Activated naive CD8-positive, alpha-beta T cell (primary cell): Measurements from ENCODE around the gene PSMB10.

Experiments
- H3K27ac Mint-ChIP-seq: one replicate; pipeline ENCODE4 v1.8.0; 2021; ENCODE audit warnings: mixed read lengths
- H3K27me3 Mint-ChIP-seq: one replicate; pipeline ENCODE4 v1.8.0; 2021; ENCODE audit warnings: mixed read lengths
- H3K36me3 Mint-ChIP-seq: one replicate; pipeline ENCODE4 v1.8.0; 2021; ENCODE audit warnings: mixed read lengths
- H3K4me1 Mint-ChIP-seq: one replicate; pipeline ENCODE4 v1.8.0; 2021; ENCODE audit warnings: low read depth, mixed read lengths
- H3K4me3 Mint-ChIP-seq: one replicate; pipeline ENCODE4 v1.8.0; 2021; ENCODE audit warnings: mild to moderate bottlenecking, mixed read lengths
- H3K9me3 Mint-ChIP-seq: one replicate; pipeline ENCODE4 v1.8.0; 2021; ENCODE audit warnings: low read depth, mixed read lengths

Gene PSMB10

DNA sequence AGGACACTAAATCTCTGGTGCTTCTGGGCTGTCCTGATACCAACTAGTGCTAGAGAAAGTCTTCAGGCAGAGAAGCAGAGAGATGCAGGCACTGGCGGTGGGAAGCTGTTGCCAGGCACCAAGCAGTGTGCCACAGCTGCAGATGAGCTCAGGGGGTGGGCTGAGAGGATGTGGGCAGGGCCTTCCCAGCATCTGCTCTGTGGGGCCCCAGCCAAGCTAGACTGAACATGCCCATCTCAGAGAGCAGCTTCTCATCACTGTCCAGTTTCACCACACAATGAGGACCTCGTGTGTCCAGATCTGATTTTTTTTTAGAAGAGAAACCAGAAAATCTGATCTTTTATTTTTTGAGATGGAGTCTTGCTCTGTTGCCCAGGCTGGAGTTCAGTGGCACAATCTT is 26.5 kb downstream of the PSMB10 start:
- Mint-ChIP-seq H3K4me3 (no peak overlapping the region), H3K27ac (no peak overlapping the region), H3K9me3 (no peaks in the 10 kb centered on the region), H3K27me3 (no peaks in the 10 kb centered on the region), H3K36me3 (peaks cover 9% of the 10 kb centered on the region), H3K4me1 (peaks cover 16% of the 10 kb centered on the region)

DNA sequence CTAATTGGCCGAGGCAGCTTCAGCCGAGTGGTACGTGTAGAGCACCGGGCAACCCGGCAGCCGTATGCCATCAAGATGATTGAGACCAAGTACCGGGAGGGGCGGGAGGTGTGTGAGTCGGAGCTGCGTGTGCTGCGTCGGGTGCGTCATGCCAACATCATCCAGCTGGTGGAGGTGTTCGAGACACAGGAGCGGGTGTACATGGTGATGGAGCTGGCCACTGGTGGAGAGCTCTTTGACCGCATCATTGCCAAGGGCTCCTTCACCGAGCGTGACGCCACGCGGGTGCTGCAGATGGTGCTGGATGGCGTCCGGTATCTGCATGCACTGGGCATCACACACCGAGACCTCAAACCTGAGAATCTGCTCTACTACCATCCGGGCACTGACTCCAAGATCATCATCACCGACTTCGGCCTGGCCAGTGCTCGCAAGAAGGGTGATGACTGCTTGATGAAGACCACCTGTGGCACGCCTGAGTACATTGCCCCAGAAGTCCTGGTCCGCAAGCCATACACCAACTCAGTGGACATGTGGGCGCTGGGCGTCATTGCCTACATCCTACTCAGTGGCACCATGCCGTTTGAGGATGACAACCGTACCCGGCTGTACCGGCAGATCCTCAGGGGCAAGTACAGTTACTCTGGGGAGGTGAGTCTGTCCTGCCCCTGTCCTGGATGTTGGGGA is 27.5 kb downstream of the PSMB10 start:
- H3K36me3 Mint-ChIP-seq, result peaks cover 5% of the 10 kb centered on the region
- H3K27ac Mint-ChIP-seq, result peak overlapping the region; percentile 65
- H3K9me3 Mint-ChIP-seq, result no peaks in the 10 kb centered on the region
- H3K4me1 Mint-ChIP-seq, result peaks cover 12% of the 10 kb centered on the region
- no peak overlapping the region for H3K4me3 Mint-ChIP-seq
- H3K27me3 Mint-ChIP-seq, result no peaks in the 10 kb centered on the region

DNA sequence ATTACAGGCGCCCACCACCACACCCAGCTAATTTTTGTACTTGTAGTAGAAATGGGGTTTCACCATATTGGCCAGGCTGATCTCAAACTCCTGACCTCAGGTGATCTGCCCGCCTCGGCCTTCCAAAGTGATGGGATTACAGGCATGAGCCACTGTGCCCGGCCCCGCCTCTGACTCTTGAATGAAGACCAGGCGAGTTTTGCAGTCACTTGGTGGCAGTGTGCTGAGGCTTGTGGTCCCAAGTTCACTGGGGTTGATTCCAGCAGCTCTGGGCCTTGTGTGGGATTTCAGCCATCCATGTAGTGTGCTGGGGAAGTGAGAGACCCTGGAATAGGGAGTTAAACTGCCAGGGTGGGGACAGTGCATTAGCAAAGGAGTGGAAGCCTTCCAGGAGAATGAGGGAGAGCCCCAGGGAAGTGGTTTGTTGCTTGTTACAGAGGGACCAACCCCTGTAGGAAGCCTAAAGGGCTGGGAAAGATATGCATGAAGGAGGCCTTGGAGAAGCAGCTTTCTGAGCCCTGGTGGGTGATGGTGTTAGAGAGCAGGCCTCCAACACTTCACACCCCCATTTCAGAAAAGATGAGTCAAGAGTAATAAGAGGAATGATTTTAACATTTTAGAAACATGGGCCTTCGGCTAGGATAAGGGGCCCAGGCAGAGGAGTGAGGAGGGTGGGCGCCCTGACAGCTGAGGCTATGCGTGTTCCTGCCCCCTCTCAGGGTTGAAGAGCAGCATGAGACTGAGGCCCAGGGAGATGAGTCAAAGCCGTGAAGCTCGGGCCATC is 29.1 kb downstream of the PSMB10 start:
- H3K4me1 Mint-ChIP-seq, result peaks cover 8% of the 10 kb centered on the region
- H3K27ac Mint-ChIP-seq, result peak overlapping the region; percentile 35
- H3K4me3 Mint-ChIP-seq, result no peak overlapping the region
- peaks cover 3% of the 10 kb centered on the region for H3K36me3 Mint-ChIP-seq
- no peaks in the 10 kb centered on the region for H3K9me3 Mint-ChIP-seq
- no peaks in the 10 kb centered on the region for H3K27me3 Mint-ChIP-seq

DNA sequence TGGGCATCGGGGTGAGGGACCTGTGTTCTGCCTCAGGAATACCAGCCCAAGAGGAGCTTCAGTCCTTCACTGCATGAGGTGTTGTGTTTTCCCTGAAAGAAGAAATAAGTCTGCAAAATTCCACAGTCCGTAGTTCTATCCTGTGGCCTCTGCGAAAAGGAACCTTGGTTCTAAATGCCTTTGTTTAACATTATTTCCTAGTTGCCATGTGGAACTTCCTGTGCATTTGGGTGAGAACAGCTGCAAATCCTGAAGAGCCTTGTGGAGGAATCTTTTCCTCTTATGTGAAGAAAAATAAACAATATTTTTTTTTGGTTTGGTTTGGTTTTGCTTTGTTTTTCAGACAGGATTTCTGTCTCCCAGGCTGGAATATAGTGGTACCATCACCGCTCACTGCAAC is 33.8 kb downstream of the PSMB10 start:
- Mint-ChIP-seq H3K27me3 (no peaks in the 10 kb centered on the region), H3K9me3 (no peaks in the 10 kb centered on the region), H3K27ac (no peak overlapping the region), H3K4me1 (peaks cover 11% of the 10 kb centered on the region), H3K36me3 (no peaks in the 10 kb centered on the region), H3K4me3 (no peak overlapping the region)

DNA sequence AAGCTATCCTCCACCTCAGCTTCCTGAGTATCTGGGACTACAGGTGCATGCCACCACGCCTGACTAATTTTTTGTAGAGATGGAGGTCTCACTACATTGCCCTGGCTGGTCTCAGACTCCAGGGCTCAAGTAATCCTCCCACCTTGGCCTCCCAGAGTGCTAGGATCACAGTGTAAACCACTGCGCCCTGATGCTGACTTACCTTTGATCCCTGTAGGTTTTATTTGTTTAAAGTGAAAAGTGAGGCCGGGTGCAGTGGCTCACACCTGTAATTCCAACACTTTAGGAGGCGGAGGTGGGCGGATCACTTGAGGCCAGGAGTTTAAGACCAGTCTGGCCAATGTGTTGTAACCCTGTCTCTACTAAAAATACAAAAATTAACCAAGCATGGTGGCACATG is 34.9 kb downstream of the PSMB10 start:
- Mint-ChIP-seq H3K9me3 (no peaks in the 10 kb centered on the region), H3K27ac (no peak overlapping the region), H3K27me3 (no peaks in the 10 kb centered on the region), H3K4me1 (peaks cover 20% of the 10 kb centered on the region), H3K4me3 (no peak overlapping the region), H3K36me3 (peaks cover 3% of the 10 kb centered on the region)

DNA sequence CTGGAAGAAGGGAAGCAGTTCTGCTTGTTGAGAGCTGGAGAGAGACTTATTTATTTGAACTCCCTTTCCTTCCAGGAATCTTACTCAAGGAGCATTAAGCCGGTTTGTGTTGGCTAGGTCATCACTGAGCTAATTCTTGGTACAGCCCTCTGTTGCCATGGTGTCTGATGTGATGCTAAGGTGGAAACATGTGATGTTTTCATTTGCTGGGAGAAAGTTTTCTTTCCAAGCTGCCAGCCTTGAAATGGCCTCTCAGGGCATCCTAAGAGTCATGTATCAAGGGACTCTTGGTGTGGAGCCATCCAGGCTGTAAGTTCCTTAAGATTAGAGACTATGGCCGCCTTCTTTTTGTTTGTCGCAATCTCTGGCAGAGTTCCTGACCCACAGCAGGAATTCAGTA is 39.4 kb downstream of the PSMB10 start:
- Mint-ChIP-seq H3K4me3 (no peak overlapping the region), H3K4me1 (peaks cover 50% of the 10 kb centered on the region), H3K27me3 (no peaks in the 10 kb centered on the region), H3K36me3 (peaks cover 3% of the 10 kb centered on the region), H3K9me3 (no peaks in the 10 kb centered on the region), H3K27ac (no peak overlapping the region)

DNA sequence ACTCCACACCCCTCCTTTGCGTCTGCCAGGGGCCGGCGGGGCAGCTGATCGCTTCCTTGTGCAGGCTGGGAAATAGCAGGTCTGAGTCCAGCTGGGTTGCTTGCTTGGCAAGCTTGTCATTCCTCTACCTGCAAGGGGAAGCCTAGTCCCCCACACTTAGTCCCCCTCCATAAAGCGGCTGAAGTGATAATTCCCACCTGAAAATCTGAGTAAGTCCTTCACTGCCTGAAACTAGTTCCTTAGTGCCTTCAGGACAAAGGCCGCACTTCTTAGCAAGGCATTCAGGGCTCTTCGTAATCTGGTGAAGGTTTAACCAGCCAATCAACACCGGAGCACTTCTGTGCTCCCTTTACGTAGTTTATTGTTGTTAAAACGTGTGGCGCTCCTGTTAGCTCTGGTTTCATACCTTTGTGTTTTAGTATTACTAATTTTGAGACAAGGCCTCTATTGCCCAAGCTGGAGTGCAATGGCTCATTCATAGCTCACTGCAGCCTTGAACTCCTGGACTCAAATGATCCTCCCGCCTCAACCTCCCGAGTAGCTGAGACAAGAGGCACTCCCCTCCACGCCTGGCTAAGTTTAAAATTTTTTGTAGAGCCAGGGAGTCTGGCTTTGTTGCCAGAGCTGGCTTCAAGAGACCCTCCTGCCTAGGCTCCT is 42.8 kb downstream of the PSMB10 start:
- H3K4me1 Mint-ChIP-seq, result peaks cover 41% of the 10 kb centered on the region
- H3K27me3 Mint-ChIP-seq, result no peaks in the 10 kb centered on the region
- H3K4me3 Mint-ChIP-seq, result peak overlapping the region; percentile 97

DNA sequence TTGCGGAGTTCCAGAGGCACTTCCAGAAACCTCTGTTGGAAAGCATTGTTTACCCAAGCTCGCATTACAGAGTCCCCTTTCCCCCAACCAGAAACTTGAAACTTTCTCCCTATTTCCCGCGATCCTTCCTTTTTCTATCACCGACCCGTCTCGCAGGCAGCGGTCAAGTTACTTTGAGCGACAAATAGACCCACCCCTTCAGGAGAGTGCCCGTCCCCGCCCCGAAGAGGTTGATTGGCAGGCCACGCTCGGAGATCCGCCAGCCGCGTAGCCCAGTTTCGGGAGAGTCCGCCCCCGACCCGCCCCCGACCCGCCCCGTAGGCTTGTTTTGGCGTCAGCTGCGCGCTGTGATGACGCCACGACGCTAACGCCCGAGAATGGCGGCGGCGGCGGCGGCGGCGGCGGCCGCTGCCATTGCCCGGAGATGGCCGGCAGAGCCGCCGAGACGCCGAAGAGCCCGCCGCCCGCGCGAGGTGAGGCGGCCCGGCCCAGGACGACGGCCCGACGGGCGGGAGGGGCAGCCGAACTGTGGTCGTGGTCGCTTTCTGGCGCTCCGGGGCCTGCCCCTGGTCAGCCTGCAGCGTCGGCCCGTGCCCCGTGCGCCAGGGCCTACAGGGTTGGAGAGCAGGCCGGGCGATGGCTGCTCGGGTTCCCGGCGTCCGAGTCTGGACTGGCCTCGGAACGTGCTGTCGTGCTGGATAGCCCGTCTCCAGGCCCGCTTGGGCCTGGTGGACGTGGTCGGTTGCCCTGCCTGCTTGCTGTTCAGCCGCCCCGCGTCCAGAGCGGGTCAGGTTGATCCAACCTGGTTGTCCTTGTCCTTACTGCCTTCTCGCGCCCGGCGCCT is 43.5 kb downstream of the PSMB10 start, which contains the start of gene PSKH1:
PSKH1 (plus strand) TSS at position 356 of the 844 bp plus-strand sequence. CDS start 15,496 bp downstream, outside the sequence.
- H3K36me3 Mint-ChIP-seq, result peaks cover 3% of the 10 kb centered on the region

More for the DNA sequence above, 42.8 kb downstream of the PSMB10 start:
- Mint-ChIP-seq H3K36me3 (peaks cover 3% of the 10 kb centered on the region), H3K9me3 (no peaks in the 10 kb centered on the region), H3K27ac (peak overlapping the region; percentile 93)

DNA sequence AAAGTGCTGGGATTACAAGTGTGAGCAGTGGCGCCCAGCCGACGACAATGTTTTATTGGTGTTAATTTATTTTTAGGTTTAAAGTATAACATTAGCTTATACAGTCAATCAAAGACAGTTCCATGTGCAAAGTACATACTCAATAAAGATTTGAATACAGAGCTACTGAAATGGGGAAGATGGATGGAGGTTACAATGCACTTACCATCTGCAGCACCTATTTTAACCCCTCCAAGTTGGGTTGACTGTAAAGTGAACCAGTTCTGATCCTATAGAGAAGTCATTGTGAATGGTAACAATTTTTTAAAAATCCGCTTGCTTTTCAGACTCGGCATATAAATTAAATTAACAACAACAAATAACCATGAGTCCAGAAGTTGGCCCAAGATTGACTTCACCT is 44.3 kb downstream of the PSMB10 start:
- no peaks in the 10 kb centered on the region for H3K9me3 Mint-ChIP-seq
- H3K27ac Mint-ChIP-seq, result peak overlapping the region; percentile 69
- H3K27me3 Mint-ChIP-seq, result no peaks in the 10 kb centered on the region
- peaks cover 3% of the 10 kb centered on the region for H3K36me3 Mint-ChIP-seq
- peak overlapping the region; percentile 87 for H3K4me3 Mint-ChIP-seq
- H3K4me1 Mint-ChIP-seq, result peaks cover 36% of the 10 kb centered on the region

More for the DNA sequence above, 43.5 kb downstream of the PSMB10 start, which contains the start of gene PSKH1:
- peaks cover 39% of the 10 kb centered on the region for H3K4me1 Mint-ChIP-seq
- no peaks in the 10 kb centered on the region for H3K27me3 Mint-ChIP-seq
- peak within 1 kb of the TSS; percentile 93 for H3K27ac Mint-ChIP-seq
- H3K9me3 Mint-ChIP-seq, result no peaks in the 10 kb centered on the region
- peak within 1 kb of the TSS; percentile 97 for H3K4me3 Mint-ChIP-seq

DNA sequence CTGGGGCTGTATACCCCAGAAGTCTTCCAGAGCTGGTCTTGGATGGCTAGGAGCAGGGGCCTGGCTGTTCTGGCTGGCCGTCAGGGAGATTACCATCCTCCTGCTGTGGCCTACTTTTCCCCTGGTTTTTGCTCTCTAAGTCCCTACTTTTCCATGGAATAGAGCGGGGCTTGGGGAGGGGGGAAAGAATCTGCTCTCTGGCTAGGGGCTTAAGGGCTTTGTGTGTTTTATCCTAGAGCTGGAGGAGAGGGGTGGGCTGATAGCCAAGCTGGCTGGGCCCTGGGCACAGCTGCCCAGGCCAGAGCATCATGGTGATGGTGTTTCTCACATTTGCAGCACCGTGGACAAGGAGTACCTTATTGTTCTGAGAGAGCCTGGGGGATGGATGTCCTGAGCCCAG is 48.3 kb downstream of the PSMB10 start:
- Mint-ChIP-seq H3K27me3 (no peaks in the 10 kb centered on the region), H3K4me3 (no peak overlapping the region), H3K9me3 (no peaks in the 10 kb centered on the region), H3K27ac (no peak overlapping the region), H3K36me3 (no peaks in the 10 kb centered on the region), H3K4me1 (peaks cover 7% of the 10 kb centered on the region)

DNA sequence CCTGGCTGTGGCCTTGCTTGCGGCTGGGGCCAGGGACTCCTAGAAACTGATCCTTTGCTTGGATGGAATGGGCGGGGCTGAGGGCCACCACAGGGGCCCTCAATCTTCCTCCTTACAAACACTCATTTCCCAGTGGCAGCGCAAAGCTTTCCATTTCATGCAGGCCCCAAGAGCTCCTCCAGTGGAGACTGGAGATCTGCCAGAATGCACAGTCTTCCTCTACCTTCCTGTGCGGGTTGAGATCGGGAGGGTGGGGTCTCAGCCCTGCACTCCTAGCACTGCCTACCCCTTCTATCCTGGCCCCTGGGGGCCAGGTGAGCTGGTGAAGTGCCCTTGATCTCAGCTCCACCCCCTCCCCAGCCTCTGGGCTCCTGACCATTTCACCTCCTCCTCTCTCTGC is 50.3 kb downstream of the PSMB10 start:
- H3K9me3 Mint-ChIP-seq, result no peaks in the 10 kb centered on the region

DNA sequence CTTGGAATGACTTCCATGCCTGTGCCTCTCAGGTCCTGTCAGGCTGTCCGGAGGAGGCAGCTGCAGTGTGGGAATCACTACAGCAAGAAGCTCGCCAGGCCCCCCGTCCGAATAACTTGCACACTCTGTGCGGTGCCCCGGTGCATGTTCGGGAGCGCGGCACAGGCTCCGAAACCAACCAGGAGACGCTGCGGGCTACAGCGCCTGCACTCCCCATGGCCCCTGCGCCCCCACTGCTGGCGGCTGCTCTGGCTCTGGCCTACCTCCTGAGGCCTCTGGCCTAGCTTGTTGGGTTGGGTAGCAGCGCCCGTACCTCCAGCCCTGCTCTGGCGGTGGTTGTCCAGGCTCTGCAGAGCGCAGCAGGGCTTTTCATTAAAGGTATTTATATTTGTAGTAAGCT is 50.7 kb downstream of the PSMB10 start:
- H3K36me3 Mint-ChIP-seq, result no peaks in the 10 kb centered on the region
- H3K27me3 Mint-ChIP-seq, result no peaks in the 10 kb centered on the region
- H3K9me3 Mint-ChIP-seq, result no peaks in the 10 kb centered on the region
- no peaks in the 10 kb centered on the region for H3K4me1 Mint-ChIP-seq
- H3K4me3 Mint-ChIP-seq, result no peak overlapping the region
- H3K27ac Mint-ChIP-seq, result no peak overlapping the region

More for the DNA sequence above, 50.3 kb downstream of the PSMB10 start:
- H3K4me1 Mint-ChIP-seq, result no peaks in the 10 kb centered on the region
- no peak overlapping the region for H3K4me3 Mint-ChIP-seq
- H3K36me3 Mint-ChIP-seq, result no peaks in the 10 kb centered on the region
- H3K27ac Mint-ChIP-seq, result no peak overlapping the region
- no peaks in the 10 kb centered on the region for H3K27me3 Mint-ChIP-seq

DNA sequence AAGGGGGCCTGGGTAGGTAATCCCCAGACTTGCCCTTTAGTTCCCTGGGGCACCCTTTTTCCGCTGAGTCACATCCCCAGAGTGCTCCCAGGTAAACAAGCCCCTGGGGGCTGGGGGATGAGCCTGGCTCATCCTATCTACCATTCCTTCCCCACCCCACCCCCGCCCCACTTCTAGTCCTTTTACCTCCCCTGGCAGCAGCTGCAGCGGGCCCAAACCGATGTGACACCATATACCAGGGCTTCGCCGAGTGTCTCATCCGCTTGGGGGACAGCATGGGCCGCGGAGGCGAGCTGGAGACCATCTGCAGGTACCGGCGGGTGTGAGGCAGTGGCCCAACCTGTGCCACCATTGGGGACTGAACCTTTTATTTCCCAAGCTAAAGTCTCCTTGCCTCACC is 51.1 kb downstream of the PSMB10 start:
- H3K4me3 Mint-ChIP-seq, result no peak overlapping the region

DNA sequence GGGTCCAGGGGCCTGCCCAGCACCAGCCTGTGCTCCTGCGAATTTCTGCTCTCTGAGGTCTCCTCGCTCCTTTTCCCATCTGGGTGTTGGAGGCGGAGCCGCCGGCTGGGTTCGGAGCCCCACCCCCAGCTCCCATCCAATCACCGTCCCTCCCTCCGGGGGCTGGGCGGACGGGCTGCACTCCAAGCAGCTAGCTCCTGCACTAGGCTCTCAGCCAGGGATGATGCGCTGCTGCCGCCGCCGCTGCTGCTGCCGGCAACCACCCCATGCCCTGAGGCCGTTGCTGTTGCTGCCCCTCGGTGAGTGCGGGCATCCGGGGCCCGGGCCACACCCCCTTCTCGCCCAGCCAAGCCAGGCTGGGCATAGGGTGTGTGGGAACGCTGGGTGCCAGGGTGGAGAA is 52.0 kb downstream of the PSMB10 start, which contains the start of gene NRN1L:
NRN1L (plus strand) TSS at position 202 of the 400 bp plus-strand sequence; CDS start at position 221, 19 bp downstream.
- no peaks in the 10 kb centered on the region for H3K9me3 Mint-ChIP-seq
- H3K27ac Mint-ChIP-seq, result no peak within 1 kb of the TSS
- no peaks in the 10 kb centered on the region for H3K4me1 Mint-ChIP-seq
- no peak within 1 kb of the TSS for H3K4me3 Mint-ChIP-seq
- H3K27me3 Mint-ChIP-seq, result no peaks in the 10 kb centered on the region
- no peaks in the 10 kb centered on the region for H3K36me3 Mint-ChIP-seq

More for the DNA sequence above, 51.1 kb downstream of the PSMB10 start:
- Mint-ChIP-seq H3K9me3 (no peaks in the 10 kb centered on the region), H3K36me3 (no peaks in the 10 kb centered on the region), H3K4me1 (no peaks in the 10 kb centered on the region), H3K27ac (no peak overlapping the region), H3K27me3 (no peaks in the 10 kb centered on the region)
